Keratinocyte (primary cell): ENCODE results near the gene FUT6.

Source experiments
- CTCF ChIP-seq, 3 experiments: IDR thresholded peaks in 1 of 3; conservative IDR thresholded peaks in 1 of 3; optimal IDR thresholded peaks in 1 of 3; 2 replicates in 2 of 3; 3 replicates in 1 of 3; pipeline versions ENCODE3 to v1.5.1; 2011; ENCODE audit warnings: low read length in 3 of 3, mild to moderate bottlenecking in 3 of 3, moderate library complexity in 2 of 3, control low read depth in 1 of 3, inconsistent platforms in 1 of 3; ENCODE audit not compliant: insufficient read depth in 2 of 3; ENCODE audit errors: extremely low read depth in 1 of 3
- EZH2 ChIP-seq: IDR thresholded peaks from one replicate; pipeline ENCODE4 v1.6.1; 2012; ENCODE audit warnings: inconsistent platforms, mild to moderate bottlenecking, low read length, moderate library complexity

DNA sequence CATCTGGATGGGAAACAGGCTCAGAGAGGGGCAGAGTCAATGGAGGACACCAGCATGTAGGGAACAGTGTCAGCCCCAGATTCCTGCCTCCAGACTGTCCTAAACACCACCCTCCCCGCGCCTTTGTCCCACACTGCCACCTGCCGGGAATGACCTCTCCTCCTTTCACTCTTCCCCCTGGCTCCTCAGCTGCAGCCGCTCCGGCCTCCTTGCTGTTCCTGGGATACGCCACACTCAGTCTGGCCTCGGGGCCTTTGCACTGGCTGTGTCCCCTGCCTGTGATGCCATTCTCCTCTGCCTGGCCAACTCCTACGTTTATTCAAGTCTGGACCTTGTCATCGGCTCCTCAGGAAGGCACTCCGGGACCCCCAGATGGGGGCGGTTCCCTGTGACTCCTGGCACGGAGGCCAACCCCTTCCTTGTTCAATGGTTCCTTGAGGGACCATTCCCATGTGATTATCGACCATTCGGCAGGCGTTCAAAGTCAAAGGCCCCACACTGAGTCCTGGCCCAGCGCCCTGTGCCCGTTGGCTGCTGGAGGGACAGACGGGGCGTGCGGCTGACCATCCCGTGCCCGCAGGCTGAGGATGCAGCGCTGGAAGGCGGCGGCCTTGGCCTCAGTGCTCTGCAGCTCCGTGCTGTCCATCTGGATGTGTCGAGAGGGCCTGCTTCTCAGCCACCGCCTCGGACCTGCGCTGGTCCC, 15.8 kb downstream of the FUT6 start:
- TF ChIP-seq CTCF (optimal IDR thresholded peaks at IDR 0.05 in 1 of 3, IDR thresholded peaks at IDR 0.05 in 1 of 3, conservative IDR thresholded peaks at IDR 0.05 in 1 of 3; ENCODE audit: extremely low read depth in 1 of 3, insufficient read depth in 2 of 3, low read length in 3 of 3) (peak; percentile 23 to 77 (median 50)), EZH2 (no peak)
